ENCODE results near the gene RBBP8NL.

Gene RBBP8NL

DNA sequence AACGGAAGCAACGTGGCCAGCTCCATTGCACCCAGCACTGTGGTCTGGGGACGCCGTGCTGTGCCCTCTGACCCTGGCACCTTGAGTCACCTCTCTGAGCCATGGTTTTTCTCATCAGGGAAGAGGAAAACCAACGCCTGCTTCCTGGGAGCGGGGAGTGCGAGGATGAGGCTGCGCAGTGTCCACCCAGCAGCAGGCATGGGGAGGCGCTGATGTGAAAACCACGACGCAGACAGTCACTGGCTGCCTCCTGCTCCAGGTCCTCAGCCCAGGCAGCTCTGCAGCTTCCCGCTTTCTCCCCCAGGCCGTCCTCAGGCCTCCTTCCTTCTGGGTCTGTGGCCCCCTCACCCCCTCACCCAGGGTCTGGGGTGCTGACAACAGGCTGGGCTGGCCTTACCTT is 34.5 kb upstream of the RBBP8NL start:
- no peak for DNase-seq (ENCODE audit: extremely low read depth in 1 of 2, low read depth in 1 of 2)

DNA sequence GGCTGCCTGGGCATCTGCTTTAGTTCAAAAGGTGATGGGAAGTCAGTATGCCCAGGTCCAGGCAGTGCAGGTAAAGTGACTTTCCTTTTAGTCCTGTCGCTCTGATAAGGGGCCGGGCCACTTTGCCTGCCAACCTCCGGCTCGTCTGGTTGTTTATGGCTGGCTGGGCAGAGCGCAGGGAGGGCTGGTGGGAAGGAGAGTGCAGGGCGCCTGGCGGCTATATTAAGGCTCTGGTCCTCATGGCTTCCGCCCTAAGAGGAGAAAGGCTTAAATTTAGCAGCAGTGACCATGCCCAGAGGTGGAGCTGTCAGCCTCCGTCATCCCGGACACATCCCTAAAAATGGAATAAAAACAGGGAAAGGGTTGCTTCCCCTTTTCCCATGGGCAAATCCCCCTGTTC is 33.8 kb upstream of the RBBP8NL start:
- DNase-seq (ENCODE audit: extremely low read depth in 1 of 2, low read depth in 1 of 2): no peak

DNA sequence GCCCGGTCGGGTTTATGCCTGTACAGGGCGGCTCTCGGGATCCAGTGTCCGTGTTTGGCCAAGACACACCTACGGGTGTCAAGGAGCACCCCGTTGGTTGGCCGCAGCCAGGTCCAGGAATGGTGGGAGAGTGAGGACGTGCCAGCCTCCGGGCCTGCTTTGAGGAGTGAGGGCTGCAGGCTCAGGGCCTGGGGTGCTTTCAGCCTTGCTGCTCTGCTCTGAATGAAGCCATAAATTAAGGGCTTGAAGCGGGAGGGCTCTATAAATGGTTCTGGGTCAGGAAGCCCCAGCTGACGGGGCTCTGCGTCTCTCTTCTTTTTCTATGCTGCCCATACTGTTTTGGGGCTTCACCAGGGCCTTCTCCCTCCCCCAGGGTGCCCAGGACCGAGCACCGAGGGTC is 33.3 kb upstream of the RBBP8NL start:
- DNase-seq (ENCODE audit: extremely low read depth in 1 of 2, low read depth in 1 of 2): no peak

DNA sequence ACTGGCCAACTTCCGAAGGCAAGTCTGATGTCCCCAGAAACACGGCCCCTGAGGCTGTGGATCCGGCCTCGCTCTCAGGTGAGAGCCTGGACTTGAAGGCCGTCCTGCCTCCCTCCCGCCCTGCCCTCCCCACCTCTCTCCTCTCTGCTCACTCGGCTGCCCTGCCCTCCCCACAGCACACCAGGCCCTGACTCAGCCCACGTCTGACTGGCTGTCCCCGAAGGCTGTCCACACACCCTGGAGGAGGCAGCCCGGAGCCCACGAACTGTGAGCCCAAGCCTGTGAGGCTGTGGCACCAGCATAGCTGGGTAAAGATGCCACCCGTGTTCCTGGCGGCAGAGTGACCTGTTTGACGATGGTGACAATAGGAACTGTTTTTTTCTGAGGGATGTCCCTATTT is 32.1 kb upstream of the RBBP8NL start:
- no peak for DNase-seq (ENCODE audit: extremely low read depth in 1 of 2, low read depth in 1 of 2)

DNA sequence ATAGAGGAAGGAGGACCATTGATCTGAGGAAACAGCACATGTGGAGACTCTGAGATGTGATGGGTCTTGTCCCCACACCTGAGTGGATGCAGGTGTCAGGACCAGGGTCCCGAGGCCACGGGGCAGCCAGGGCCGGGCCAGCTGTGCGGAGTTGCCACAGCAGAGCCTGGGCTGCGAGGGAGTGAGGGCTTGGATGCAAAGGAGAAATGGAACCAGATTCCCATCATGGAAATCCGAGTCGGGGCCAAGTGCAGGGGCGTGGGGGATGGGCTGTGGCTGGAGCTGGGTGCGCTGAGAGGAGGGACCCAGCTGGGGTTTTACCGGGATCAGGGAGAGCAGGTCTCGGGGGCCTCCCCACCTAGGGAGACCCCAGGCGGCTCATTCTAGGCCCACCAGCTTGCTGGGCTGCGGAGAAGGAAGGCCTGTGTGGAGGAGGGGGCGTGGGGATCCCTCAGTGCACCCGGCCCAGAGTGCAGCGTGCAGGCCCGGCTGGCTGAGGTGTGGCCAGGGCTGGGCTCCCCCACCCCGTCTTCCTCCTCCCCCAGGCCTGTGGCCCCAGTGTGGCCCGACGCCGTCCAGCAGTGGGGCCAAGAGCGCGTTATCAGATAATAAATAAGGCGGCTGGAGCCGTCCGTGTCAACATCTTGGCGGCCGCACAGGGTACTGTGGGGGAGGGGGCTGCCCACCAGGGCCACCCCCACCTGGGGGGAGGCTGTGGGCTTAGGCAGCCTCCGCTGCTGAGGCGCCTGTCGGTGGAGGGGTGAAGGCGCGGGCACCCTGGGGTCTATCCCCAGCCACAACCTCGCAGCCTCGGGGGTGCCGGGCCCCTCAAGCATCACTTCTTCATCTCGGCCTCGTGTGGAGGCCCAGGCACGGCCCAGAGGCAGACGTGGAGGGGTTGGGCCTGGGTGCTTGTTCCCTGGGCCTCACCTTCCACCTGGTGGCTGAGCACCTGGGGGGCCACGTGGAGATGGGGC is 31.2 kb upstream of the RBBP8NL start:
- DNase-seq (ENCODE audit: extremely low read depth in 1 of 2, low read depth in 1 of 2): no peak

DNA sequence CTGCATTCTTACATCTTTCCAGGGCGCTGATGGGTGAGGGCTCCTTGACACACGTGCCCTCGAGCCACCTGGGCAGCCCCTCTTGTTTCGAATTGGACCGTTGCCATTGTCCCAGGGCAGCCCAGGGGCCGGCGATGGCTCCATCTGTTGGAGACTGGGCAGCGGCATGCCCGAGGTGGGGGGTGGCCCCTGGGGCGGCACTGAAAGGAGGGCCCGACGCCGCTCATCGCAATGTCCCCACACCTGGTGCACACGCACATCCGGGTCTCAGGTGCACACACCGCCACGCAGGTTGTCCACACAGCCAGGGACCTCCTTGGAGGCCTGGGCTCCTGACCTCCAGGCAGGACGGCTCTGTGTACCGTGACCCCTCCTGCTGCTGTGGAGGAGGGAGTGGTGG is 30.5 kb upstream of the RBBP8NL start:
- DNase-seq (ENCODE audit: extremely low read depth in 1 of 2, low read depth in 1 of 2): no peak

DNA sequence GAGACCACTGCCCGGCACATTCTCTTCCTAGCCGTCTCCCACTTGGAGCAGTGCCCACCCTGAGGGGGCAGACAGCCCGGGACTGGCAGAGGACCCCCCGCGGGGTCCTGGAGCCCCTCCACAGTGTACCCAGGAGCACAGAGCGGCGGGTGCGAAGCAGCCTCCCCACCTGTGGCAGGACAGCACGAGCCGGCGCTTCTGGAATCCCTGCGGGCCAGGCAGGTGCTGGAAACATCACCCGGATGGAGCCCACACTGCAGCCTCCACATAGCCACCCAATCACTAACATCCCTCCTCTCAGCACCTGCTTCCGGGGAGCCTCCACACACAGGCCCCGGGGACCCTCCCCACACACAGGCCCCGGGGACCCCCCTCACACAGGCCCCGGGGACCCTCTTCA is 29.8 kb upstream of the RBBP8NL start:
- no peak for DNase-seq (ENCODE audit: extremely low read depth in 1 of 2, low read depth in 1 of 2)

DNA sequence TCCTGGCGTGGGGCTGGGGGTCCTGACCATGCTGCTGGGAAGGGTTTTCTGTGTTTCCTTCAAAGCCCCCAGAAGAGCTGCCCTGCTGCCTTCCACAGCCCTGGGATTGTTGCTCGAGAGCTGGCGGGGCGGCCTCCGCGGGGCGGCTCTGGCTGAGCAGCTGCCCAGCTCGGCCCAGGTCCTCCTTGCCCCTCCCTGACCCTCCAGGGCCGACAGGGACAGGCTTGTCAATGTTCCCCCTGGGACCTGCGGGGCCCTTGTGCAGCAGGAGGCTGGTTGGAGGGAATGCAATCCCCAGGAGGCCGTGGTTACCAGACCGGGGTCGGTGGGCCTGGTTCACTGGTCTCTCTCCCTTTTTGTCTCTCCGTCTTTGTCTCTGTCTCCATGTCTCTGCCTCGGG is 28.6 kb upstream of the RBBP8NL start:
- DNase-seq (ENCODE audit: extremely low read depth in 1 of 2, low read depth in 1 of 2): no peak

DNA sequence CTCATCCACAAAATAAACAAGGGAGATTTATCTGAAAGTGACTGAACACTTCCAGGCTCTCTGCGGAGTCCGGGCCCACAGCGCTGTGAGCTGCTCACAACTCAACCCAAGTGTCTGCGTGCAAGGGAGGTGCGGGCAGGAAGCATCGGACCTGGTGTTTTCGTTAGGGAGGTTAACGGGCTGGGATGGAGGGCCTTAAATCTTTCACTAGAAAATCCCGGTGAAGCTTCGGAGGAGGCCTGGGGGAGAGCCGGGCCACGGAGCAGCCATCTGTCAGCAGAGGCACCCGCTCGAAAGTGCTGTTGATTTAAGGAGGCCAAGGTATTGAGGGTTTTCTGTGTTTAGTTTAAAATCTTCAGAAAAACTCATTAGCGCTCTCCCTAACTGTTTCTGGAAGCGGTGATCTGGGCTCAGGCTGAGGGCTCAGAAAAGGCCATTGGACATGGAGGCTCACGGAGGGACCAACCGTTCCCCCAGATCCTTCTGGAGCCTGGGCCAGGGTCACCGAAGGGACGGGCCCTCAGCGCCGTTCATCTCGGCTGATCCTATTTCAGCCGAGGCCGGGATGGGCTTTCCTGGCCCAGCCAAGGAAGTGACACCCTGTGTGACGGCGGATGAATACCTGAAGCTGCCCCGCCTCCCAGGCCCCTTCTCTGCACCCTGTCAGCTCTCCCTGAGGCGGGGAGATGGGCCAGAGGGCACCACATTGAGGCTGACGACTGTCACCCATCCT is 27.7 kb upstream of the RBBP8NL start:
- DNase-seq (ENCODE audit: extremely low read depth in 1 of 2, low read depth in 1 of 2): no peak

DNA sequence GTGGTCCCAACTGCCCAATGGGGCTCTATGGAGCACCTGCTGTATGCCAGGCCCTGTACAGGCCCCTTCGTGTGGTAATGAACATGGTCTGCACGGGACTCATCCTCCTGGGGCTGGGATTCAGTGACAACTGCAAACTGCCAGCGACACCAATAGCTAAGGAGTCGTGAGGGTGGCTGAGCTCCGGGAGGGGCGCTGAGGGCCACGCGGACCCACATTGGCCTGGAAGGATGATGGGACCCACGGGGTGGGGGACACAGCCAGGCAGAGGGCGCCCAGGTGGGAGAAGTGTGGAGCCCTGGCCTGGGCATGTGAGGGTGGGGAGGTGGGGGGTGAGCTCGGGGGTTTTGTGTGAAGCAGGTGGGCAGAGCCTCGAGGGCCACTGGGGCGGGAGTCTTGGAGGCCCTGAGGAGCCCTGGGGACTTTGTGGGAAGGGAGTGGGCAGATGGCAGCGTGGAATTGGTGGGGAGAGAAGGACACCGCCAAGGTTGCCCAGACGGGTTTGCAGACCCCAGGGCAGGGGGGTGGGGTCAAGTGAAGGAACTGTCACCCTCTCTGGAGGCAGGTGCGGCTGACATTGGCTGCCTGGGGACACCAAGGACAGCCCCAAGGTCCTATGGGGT is 26.0 kb upstream of the RBBP8NL start:
- DNase-seq (ENCODE audit: extremely low read depth in 1 of 2, low read depth in 1 of 2): no peak

DNA sequence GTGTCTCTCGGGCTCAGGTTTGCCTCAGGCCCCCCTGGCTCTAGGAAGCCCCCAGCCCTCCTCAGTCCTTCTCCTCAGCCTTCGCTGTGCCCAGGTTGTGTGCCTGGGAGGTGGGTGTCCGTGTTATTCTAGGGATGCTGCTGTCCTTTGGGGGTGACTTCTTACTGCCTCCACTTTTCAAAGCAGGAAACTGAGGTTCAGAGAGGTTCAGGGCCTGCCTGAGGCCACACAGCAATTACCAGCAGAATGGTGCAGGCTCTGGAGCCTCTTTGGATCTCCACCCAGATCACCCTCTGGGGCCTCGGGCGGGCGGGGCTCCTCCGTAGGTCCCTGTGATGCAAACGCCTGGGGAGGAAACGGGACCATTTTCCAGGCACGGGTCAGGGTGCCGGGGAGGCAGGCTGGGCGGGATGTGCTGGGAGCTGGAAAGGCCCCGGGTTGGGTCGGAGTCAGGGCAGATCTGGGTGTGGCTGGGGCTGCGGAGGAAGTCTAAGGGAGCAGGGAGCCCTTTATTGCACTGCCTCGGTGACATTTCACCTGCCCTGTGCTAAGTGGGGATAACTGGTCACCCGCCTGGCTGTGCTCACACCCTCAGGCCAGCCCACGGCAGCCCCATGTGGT is 25.2 kb upstream of the RBBP8NL start:
- no peak for DNase-seq (ENCODE audit: extremely low read depth in 1 of 2, low read depth in 1 of 2)

DNA sequence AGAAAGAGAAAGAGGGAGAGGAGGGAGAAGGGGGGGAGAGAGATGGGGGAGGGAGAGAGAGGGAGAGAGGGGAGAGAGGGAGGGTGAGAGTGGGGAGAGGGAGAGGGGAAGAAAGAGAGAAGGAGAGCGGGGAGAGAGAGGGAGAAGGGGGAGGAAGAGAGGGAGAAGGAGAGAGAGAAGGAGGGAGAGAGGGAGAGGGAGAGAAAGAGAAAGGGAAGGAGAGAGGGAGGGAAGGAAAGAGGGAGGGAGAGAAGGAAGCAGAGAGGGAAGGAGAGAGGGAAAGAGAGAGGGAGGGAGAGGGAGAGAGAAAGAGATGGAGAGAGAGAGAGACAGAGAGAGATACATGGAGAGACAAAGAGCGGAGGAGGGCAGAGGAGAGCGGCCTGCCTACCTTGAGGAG is 24.6 kb upstream of the RBBP8NL start:
- DNase-seq (ENCODE audit: extremely low read depth in 1 of 2, low read depth in 1 of 2): no peak

DNA sequence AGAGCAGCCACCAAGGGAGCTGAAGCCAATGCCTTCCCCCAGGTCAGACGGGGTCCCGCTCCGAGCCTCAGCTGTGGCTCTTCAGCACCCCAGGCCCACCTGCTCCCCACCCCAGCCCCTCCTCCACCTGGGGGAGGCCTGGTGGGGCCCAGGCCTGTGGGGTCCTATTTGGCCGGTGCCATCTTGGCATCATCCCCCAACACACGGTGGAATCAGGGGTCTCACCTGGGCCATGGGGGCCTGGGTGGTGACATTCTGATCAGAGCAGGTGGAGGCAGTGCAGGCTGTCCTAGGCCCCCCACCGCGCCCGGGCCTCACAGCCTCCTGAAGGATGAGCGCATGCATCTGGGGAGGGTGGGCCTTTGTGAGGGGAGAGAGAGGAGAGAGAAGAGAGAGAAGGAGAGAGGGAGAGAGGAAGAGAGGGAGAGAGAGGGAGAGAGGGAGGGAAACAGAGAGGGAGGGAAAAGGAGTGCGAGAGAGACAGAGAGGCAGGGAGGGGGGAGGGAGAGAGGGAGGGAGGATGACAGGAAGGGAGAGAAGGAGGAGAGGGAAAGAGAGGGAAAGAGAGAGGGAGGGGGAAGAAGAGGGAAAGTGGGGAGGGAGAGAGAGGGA is 23.9 kb upstream of the RBBP8NL start:
- DNase-seq (ENCODE audit: extremely low read depth in 1 of 2, low read depth in 1 of 2): no peak

DNA sequence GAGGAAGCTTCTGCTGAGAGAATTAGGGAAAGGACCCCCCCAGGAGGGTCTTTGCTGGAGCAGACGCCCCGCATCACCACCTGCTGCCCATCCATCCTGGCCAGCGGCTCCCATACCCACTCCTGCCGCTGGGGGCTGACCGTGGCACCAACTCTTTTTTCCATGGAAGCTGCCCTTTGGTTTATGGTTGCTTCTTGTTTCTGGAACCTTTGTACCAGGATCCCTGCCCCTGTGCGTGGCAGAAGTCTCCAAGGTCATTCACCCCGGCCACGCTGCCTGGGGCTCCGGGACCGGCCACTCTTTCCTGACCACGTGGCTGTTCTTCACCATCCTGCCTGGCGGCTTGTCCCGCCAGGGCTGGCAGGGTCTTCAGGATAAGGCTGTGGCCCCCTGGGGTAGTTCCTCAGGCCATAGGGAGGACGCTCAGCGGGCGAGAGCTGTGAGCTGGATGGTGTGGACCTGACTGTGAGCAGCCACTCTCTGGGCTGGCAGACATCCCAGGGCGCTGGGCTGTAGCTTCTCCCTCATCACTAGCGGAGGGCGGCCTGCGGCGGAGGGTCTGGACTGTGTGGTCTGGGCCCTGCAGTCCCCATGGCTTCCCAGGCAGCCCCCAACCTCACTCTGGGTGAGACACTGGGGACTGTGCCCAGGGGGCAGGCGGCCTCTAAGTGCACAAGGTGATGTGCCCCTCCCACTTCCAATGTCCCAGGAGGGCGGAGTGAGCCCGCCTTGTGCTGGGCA is 22.8 kb upstream of the RBBP8NL start:
- no peak for DNase-seq (ENCODE audit: extremely low read depth in 1 of 2, low read depth in 1 of 2)

DNA sequence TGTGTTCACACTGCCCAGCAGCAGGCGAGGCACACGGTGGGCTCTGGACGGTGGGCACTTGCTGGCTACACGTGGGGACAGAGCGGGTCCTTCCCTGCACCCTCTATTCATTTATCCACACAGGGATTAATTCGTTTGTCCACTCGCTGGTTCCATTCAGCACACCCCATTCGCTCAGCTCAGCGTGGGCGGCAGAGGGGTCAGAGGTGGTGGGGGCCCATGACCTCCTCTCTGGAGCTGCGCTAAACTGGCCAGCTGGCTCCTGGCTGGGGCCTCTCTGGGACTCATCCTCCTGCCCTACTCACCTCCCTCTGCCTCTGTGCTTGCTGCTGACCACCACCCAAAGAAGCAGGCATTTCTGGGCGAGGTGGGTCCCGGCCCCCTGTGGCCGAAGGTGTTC is 21.4 kb upstream of the RBBP8NL start:
- no peak for DNase-seq (ENCODE audit: extremely low read depth in 1 of 2, low read depth in 1 of 2)

DNA sequence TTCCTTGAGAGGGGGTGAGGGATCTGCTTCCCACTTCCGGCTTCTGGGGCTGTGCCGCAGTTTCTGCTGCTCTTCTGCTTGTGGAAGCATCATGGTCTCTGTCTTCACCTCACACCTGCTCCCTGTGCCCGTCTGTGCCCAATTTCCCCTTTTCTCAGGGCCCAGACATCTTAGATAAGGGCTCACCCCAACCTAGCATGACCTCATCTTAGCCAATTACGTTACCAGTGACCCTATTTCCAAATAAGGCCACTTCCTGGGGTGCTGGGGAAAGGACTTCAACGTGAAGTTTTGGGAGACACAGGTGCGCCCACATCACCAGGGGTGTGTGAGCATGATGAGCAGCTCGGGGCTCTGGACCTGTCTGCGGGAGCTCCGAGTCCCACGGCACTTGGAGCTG is 20.7 kb upstream of the RBBP8NL start:
- no peak for DNase-seq (ENCODE audit: extremely low read depth in 1 of 2, low read depth in 1 of 2)

DNA sequence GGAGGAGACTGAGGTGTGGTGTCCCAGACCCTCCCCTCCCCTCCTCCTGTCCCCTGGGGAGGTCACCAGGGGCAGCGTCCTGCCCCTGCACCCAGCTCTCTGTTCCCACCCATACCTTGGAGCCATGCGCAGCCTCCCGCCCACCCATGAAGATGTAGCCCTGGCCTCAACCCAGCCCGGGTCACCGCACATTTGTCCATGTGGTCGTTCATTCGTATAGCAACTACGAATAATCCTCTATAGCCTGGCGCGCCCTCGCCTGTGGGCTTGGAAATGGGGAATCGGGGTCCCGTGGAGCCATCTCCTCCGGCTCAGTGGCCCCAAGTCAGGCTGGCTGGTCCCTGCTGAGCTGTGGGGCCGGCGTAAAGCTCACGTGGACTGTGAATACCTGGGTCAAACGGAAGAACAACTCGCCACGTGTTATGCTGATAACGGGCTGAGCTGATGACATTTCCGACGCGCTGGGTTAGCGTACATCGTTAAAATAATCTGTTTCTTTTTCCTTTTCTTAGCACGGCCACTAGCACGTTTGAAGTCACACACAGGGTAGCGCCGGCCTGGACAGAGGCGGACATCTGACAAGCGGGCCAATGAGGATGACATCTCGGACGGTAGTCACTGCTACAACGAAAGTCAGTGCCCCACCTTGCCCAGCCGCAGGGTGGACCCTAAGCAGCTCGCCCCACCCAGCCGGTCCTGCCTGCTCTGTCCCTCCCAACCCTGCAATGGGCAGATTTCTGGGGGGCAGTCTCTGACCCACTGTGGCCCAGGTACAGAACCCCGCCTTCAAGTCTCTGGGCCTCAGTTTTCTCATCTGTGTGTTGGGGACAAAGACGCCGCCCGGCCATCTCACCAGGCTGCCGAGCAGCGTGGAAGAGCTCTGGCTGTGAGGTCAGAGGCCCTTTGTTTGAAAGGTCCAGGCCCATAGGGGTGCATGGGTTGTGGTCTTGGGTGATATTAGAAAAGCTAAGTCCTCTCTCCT is 19.8 kb upstream of the RBBP8NL start:
- no peak for DNase-seq (ENCODE audit: extremely low read depth in 1 of 2, low read depth in 1 of 2)

DNA sequence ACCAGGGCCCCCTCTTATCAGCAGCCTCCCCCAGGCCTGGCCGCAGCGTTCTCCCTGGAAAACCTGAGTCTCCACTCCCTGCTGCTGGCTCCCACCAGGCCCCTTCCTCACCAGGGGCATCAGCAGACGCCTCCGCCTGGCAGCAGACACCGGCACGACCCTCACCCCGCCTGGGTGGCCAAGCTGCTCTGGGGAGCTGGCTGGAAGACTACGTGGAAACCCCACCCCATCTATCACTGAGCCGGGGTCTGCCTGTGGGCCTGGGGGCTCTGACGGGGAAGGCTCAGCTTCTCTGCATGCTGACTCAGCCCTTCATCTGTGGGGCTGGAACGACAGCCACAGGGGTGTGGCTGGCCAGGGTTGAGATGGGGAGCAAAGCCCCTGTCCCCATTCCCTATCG is 19.1 kb upstream of the RBBP8NL start:
- DNase-seq (ENCODE audit: extremely low read depth in 1 of 2, low read depth in 1 of 2): no peak
